Brain microvascular endothelial cell (primary cell): Measurements from ENCODE around the gene KRT36.

ENCODE experiments used
- DNase-seq: peaks from one replicate; pipeline ENCODE4 v3.0.0-alpha.2; 2020
- H3K27ac ChIP-seq: fragments of 250-450 bp; sonication (Bioruptor Pico); 2 replicates; pipeline ENCODE4 v1.5.1; 2020; ENCODE audit warnings: mild to moderate bottlenecking, moderate library complexity
- H3K27me3 ChIP-seq: fragments of 250-450 bp; sonication (Bioruptor Pico); replicated peaks from 2 replicates; pipeline ENCODE4 v1.5.1; 2020; ENCODE audit warnings: mild to moderate bottlenecking
- H3K36me3 ChIP-seq: fragments of 250-450 bp; sonication (Bioruptor Pico); replicated peaks from 2 replicates; pipeline ENCODE4 v1.5.1; 2020; ENCODE audit warnings: mild to moderate bottlenecking
- H3K4me3 ChIP-seq: 2 replicates; pipeline ENCODE4 v1.5.1; 2011; ENCODE audit warnings: low read depth, mild to moderate bottlenecking, control low read depth, low read length, moderate library complexity
- CTCF ChIP-seq: IDR thresholded peaks from 2 replicates; pipeline ENCODE4 v1.5.1; 2011; ENCODE audit warnings: low read depth, mild to moderate bottlenecking, moderate library complexity, low read length, control low read depth, inconsistent platforms; ENCODE audit errors: missing control alignments
- in situ Hi-C: cut with HindIII; loops from 2 replicates; pipeline ENCODE4 v1.10.0; 2017; ENCODE audit warnings: low sequenced_read_pairs, low pct_ligation_motif_present

The KRT36 gene

GRCh38 chr17:41510251-41511065 lies 20.7 kb upstream of the KRT36 start:
- Histone ChIP-seq H3K27me3 (no peaks in the 10 kb centered on the region), H3K36me3 (no peaks in the 10 kb centered on the region), H3K27ac (no peak overlapping the region), H3K4me3 (no peak overlapping the region)
- in situ Hi-C loops = no loop called here
- TF ChIP-seq CTCF = no peak
- DNase-seq = no peak

- Histone ChIP-seq H3K27me3 (no peaks in the 10 kb centered on the region), H3K4me3 (no peak overlapping the region), H3K36me3 (no peaks in the 10 kb centered on the region), H3K27ac (no peak overlapping the region)
- in situ Hi-C loops = no loop called here
- no peak for TF ChIP-seq CTCF
- no peak for DNase-seq
Measured at GRCh38 chr17:41507315-41507880, 17.7 kb upstream of the KRT36 start.

- H3K27ac ChIP-seq = no peak overlapping the region
- no peak overlapping the region for H3K4me3 ChIP-seq
- no peaks in the 10 kb centered on the region for H3K27me3 ChIP-seq
- in situ Hi-C loops = no loop called here
- no peaks in the 10 kb centered on the region for H3K36me3 ChIP-seq
- DNase-seq = no peak
- TF ChIP-seq CTCF = no peak
Measured at GRCh38 chr17:41505809-41506767, 16.4 kb upstream of the KRT36 start.

- Histone ChIP-seq H3K4me3 (no peak within 1 kb of the TSS), H3K36me3 (no peaks in the 10 kb centered on the region), H3K27ac (no peak within 1 kb of the TSS), H3K27me3 (no peaks in the 10 kb centered on the region)
- DNase-seq = no peak
- TF ChIP-seq CTCF = no peak
- in situ Hi-C loops = no loop called here
Measured at GRCh38 chr17:41505007-41505808, 15.5 kb upstream of the KRT36 start, which contains the start of gene KRT13. KRT13 (minus strand) TSS chr17:41505612; CDS start chr17:41505550, 62 bp downstream.

GRCh38 chr17:41504246-41504977 lies 14.7 kb upstream of the KRT36 start:
- in situ Hi-C loops = no loop called here
- Histone ChIP-seq H3K36me3 (no peaks in the 10 kb centered on the region), H3K4me3 (no peak overlapping the region), H3K27ac (no peak overlapping the region), H3K27me3 (no peaks in the 10 kb centered on the region)
- DNase-seq = no peak
- no peak for TF ChIP-seq CTCF
